HG03064 (cell line): ENCODE data around the gene THUMPD2.

Experiments
- ATAC-seq: cut with Tn5 transposase; IDR thresholded peaks from one replicate; pipeline ENCODE4 v1.9.1; 2021; ENCODE audit warnings: low read depth; ENCODE audit not compliant: unreplicated experiment

Gene THUMPD2

GRCh38 chr2:39719317-39719716, 59.7 kb downstream of the THUMPD2 start:
- no peak for ATAC-seq

- ATAC-seq: no peak
Observed at GRCh38 chr2:39718483-39718882, 60.6 kb downstream of the THUMPD2 start.

GRCh38 chr2:39717067-39717466, 62.0 kb downstream of the THUMPD2 start:
- ATAC-seq: no peak

- no peak for ATAC-seq
Observed at GRCh38 chr2:39715822-39716221, 63.2 kb downstream of the THUMPD2 start.

GRCh38 chr2:39715095-39715494, 64.0 kb downstream of the THUMPD2 start:
- no peak for ATAC-seq

GRCh38 chr2:39712953-39713352, 66.1 kb downstream of the THUMPD2 start:
- ATAC-seq: no peak

GRCh38 chr2:39710807-39711206, 68.3 kb downstream of the THUMPD2 start:
- ATAC-seq: no peak

GRCh38 chr2:39708003-39708402, 71.1 kb downstream of the THUMPD2 start:
- no peak for ATAC-seq

GRCh38 chr2:39706945-39707344, 72.1 kb downstream of the THUMPD2 start:
- ATAC-seq: no peak

- no peak for ATAC-seq
Observed at GRCh38 chr2:39706312-39706711, 72.7 kb downstream of the THUMPD2 start.

- ATAC-seq: no peak
Observed at GRCh38 chr2:39705638-39706037, 73.4 kb downstream of the THUMPD2 start.

- ATAC-seq: no peak
Observed at GRCh38 chr2:39704540-39704939, 74.5 kb downstream of the THUMPD2 start.

GRCh38 chr2:39703181-39703872, 75.7 kb downstream of the THUMPD2 start:
- ATAC-seq: no peak

GRCh38 chr2:39701137-39701536, 77.9 kb downstream of the THUMPD2 start:
- no peak for ATAC-seq

GRCh38 chr2:39697454-39697853, 81.6 kb downstream of the THUMPD2 start:
- ATAC-seq: no peak

GRCh38 chr2:39696838-39697237, 82.2 kb downstream of the THUMPD2 start:
- no peak for ATAC-seq

GRCh38 chr2:39696101-39696553, 82.9 kb downstream of the THUMPD2 start:
- ATAC-seq: no peak

- ATAC-seq: no peak
Observed at GRCh38 chr2:39693245-39693644, 85.8 kb downstream of the THUMPD2 start.

- ATAC-seq: no peak
Observed at GRCh38 chr2:39689876-39690275, 89.2 kb downstream of the THUMPD2 start.

GRCh38 chr2:39689272-39689841, 89.7 kb downstream of the THUMPD2 start:
- no peak for ATAC-seq

- ATAC-seq: no peak
Observed at GRCh38 chr2:39688181-39688580, 90.9 kb downstream of the THUMPD2 start.

GRCh38 chr2:39686456-39686855, 92.6 kb downstream of the THUMPD2 start:
- ATAC-seq: no peak
